Activated CD8-positive, alpha-beta memory T cell treated with anti-CD3 and anti-CD28 coated beads, Interleukin-2, amount 50 U/mL, for 1 hour (primary cell): ENCODE results near the gene CALCOCO1.
"Not testable (repeated sequence)": the region's sequence is repeated elsewhere in the genome, so short reads cannot be mapped to it uniquely, and the experiment has no call there.

Source experiments
- DNase-seq: peaks from one replicate; pipeline ENCODE4 v3.0.0-alpha.2; 2020; ENCODE audit errors: extremely low read depth

CALCOCO1 gene, protein sequence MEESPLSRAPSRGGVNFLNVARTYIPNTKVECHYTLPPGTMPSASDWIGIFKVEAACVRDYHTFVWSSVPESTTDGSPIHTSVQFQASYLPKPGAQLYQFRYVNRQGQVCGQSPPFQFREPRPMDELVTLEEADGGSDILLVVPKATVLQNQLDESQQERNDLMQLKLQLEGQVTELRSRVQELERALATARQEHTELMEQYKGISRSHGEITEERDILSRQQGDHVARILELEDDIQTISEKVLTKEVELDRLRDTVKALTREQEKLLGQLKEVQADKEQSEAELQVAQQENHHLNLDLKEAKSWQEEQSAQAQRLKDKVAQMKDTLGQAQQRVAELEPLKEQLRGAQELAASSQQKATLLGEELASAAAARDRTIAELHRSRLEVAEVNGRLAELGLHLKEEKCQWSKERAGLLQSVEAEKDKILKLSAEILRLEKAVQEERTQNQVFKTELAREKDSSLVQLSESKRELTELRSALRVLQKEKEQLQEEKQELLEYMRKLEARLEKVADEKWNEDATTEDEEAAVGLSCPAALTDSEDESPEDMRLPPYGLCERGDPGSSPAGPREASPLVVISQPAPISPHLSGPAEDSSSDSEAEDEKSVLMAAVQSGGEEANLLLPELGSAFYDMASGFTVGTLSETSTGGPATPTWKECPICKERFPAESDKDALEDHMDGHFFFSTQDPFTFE

DNA sequence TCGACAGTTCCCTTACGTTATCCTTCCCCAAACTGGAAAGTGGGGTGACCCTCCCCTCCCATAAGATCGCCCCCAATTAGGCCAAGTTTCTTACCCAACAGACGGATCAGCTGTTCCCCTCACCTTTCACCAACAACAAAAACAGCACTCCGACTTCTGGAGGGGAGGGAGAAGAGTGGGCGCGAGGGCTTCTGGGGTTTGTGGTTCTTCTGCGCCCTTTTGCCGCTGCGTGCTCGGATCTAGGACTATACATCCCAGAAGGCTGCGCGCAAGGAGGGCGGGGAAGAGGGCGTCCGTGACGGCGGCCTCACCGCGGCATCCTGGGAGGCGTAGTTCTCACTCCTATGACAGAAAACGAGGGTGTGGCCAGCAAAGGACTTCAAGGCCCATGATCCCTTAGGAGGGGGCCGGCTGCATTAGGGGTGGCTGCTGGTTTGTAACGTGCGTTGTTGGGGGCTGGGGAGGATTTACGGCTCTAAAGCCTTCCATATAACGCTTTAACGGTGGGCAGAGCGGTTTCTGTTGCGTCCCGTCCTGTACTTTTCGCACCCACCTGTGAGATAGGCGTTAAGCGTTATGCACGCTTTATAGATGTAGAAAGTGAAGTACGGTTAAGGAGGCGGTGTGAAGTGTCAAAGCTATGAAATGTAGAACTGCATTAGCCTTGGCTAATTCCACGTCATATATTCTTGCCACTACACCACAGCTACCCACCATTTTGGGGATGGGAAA is at the start of gene CALCOCO1:
Gene CALCOCO1, minus strand, starts transcription at position 143 of the 732 bp plus-strand sequence. CDS start 2,210 bp downstream, outside the sequence.
- DNase-seq: peak; percentile 91

DNA sequence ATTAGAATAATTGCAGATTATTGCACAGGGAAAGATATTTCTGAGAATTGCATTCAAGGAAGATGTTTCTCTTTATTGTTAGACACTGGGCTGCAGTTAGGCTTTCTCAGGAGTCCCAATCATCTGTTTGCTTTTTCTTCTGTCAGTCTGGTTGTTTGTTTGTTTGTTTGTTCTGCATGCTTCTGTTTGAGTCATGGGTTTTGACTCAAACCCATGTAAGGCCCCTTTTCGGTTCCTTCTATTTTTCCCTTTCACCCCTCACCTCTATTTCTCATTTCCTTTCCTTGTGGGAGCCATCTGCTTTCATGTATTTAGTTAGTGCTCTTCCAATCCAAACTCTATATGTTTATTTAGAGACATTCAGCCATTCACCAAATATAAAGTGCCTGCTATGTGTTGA is 49.6 kb upstream of the CALCOCO1 start:
- DNase-seq: no peak

DNA sequence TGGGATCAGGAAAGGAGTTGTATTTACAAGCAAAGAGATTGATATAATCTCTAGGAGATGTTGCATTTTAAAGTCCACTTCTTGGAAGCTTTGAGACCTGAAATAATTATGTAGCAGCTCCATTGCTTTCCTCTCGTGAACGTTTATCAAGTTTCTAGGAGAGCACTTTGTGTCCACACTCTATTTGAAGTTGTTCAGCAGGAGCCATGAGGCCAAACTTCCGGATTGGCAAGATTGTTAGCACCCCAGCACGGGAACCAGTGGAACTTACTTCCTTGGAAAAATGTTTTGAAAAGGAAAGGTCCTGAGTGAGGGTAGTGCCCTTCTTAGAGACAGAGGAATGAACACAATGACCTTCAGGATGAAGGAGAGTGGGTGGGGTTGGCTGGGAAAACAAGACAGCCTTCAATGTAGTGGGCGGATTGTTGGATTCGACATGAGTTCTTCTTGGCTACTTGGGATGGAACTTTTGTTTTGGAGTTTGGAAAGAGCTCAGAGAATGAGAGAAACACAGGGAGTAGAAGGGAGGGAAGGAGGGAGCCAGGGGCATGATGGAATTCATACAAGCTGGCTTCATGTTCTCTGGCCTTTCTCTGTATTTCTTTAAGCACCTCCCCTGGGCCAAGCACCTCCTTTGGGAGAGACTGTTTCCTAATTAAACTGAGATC is 48.4 kb upstream of the CALCOCO1 start:
- no peak for DNase-seq

DNA sequence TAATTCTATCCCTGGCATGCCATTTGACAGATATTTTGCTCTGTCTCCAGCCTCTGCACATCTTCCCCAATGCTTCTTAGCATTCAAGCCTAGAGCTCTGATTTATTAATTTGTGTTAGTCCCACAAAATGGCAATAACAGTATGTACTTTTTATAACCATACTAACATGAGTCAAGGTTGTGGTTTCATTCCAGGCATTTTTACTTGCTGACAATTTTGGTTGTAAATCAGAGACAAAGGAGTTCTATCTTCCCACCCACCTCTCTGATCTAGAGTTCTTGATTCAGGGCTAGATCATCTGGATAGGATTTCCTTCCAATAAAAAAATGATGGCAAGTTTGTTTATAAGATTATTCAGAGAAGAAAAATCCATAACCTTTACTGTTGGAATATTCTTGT is 43.0 kb upstream of the CALCOCO1 start:
- no peak for DNase-seq

DNA sequence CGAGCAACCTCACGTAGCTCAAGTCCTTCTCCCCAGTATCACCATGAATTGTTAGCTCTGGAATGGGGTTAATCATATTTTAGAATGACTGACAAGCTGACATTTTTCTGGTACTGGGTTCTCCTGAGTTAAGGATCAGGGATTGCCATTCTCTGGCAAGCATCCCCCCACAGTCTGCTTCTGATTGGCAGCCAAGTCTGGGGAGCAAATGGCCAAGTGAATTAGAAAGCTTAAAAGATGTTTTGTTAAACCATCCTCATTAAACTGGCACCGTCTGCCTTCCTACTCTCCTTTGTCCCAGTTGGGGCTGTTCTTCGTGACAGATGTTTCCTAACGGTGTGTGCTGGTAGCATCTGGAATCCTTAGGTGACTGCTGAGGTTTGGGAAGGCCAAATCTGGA is 41.7 kb upstream of the CALCOCO1 start:
- DNase-seq: no peak

DNA sequence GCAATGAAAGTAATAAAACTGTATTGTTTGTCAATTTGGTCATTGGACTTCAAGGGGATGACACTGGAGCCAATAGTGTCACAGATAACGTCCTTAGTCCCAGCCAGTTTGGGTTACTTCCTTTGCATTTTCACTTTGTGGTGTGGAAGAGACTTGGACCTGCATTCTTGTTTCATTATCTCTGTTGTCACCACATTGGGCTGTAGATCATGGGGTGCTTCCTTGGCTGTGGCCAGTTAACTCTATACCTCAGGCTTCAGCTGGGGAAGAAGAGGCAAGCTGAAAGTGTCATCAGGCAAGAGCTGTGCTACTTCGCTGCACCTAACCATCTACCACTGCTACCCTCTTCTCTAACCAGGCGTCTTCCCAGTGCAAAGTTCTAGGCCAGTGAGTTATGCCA is 39.6 kb upstream of the CALCOCO1 start:
- no peak for DNase-seq

DNA sequence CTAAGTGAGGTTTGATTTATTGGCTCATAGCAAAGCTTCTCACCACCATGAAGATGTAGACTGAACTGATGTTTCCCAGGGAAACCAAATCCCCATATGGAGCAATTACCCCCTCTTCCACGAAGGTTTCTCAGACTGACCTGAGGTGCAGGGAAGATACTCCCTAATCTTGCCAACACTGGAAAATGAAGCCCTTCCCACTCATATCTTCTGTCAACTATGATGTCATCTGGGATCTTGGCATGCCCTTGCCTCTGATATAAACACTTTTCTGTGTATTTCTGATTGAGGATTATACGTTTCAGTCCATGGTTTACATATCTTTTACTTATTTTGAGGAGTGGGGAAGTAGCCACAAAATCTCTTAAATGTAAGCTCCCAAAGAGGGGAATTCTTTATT is 38.6 kb upstream of the CALCOCO1 start:
- no peak for DNase-seq

DNA sequence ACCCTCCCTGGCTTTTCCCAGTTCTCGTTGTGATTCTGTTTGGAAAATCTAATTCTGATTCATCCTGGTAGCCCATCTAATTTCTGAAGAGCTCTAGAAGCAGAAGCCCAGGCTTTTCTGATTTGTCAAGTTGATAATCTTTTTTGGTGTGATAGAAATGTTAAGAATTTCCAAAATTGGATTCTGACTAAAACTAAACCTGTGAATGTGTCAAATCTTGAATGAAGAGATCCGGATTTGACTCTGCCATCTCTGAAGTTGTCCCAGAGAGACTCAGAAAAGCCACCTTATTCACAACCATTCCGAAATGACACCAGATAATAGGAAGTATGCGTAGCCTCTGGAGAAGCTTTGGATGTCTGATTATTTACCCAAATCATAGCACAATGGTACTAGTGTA is 37.4 kb upstream of the CALCOCO1 start:
- no peak for DNase-seq

DNA sequence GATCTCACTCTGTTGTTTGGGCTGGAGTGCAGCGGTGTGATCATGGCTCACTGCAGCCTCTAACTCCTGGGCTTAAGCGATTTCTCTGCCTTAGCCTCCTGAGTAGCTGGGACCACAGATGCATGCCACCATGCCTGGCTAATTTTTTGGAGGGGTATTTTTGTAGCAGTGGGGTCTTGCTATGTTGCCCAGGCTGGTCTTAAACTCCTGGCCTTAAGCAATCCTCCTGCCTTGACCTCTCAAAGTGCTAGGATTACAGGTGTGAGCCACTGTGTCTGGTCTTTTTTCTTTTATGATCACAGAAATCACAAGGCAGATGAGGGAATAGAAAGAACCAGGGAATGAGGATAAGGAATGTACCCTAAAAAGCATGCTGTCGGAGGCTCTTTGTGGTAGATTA is 35.5 kb upstream of the CALCOCO1 start:
- DNase-seq: not testable (repeated sequence)

DNA sequence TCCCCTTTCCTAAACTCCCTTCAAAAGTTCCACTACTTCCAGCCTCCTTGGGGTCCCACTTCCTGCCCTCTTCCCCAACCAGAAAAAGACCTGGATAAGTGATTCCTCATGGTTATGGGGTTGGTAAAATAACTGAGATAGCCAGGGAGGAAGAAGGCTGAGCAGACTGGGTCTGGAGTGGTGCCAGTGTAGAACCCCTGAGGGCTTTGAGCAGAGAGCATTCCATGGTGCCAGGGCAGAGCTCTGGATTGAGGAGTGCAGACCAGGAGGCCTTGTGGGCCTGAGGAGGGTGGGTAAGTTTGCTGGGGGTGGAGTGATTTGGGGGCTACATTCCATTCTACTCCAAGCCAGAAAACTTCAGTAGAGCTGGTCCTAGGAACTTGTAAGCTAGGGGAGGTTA is 34.1 kb upstream of the CALCOCO1 start:
- DNase-seq: no peak

DNA sequence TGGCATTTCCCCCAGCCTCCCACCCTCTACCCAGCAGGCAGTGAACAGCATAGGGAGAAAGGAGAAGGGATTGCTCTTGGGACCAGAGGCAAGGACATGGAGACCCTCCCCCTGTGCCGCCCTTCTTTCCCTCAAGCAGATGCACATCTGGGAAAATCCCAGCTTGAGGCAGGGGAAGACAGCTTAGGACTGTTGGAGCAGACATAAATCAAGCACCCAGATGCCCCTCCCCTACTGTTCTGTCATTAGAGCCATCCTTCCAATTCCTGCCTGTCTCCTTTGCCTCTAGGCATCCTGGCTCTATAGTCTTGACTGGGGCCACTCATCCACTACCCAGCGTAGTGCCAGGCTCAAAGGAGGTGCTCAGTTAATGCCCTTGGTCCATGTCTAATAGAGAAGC is 32.0 kb upstream of the CALCOCO1 start:
- no peak for DNase-seq

DNA sequence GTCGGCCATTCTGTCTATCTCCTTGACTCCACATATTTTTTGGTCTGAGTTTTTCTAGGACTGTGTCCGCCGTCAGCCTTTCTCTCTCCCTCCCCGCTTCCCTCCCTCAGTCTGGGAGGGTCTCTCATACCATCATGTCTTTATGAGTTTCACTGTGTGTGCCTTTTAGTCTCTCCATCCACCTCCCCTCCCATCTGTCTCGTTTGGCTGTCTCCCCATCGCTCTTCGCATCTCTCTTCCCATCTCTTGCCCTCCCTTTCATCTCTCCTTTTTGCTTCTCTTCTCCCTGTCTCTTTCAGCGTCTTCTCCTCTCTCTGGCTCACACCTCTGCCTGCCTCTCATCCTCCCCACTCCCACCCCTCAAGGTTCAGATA is 31.5 kb upstream of the CALCOCO1 start:
- DNase-seq: no peak

DNA sequence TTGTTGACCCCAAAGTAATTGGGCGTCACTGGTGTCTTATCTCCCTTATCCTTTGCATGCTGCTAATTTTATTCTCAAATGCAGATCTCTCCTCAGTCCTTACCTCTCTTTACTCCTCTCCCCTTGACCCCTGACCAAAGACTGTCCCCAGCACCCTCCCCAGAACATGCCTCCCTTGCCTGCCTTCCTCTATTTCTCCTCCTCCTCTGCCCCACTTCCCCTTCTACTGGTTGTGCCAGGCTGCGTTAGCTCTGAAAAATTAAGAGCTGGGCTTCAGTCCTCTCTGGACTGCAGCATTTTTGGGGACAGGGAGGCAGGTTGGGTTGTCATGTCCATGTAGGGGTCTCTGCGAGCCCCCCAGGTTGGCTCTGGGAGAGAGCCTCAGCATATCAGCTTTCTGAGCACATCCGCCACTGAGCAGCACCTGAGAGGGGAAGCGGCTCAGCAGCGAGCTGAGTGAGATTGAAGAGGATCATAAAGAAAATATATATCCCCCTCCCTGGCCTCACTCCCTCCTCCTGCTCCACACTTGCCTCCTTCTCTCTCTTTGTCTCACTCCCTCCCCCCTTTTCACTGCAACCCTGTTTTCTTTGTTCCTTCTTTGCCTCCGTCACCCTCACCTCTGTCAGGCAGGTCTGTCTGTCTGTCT is 31.0 kb upstream of the CALCOCO1 start:
- DNase-seq: no peak

DNA sequence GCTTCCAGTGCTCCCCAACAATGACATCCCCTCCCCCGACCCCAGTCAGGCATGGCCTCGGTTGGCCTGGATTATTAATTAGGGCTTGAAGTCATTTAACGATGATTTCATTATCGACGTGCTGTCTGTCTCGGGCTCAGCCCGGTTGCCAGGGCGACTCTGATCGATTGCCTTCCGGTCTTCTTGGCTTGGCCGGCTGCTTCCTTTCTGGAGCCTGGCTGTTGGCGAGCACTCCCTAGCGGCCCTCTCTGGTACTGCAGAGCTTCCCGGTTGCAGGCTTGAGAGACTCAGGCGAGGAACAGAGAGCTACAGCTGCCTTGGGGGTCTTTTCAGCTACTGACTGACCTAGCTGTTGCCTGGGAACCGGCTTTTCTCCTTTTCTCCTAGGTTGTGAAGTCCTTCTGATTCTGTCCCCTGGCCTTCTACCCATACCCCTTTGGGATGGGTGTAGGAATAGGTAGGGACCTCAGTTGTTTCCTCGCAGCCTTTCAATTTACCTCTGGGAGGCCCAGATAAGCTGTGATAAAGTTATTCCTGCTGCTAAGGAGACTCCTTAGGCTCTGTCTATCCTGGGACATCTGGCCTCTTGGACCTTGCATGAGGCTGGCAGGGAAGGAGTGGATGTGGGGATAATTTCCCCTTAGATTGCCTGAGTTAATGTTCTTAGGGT is 30.0 kb upstream of the CALCOCO1 start:
- DNase-seq: peak; percentile 27

DNA sequence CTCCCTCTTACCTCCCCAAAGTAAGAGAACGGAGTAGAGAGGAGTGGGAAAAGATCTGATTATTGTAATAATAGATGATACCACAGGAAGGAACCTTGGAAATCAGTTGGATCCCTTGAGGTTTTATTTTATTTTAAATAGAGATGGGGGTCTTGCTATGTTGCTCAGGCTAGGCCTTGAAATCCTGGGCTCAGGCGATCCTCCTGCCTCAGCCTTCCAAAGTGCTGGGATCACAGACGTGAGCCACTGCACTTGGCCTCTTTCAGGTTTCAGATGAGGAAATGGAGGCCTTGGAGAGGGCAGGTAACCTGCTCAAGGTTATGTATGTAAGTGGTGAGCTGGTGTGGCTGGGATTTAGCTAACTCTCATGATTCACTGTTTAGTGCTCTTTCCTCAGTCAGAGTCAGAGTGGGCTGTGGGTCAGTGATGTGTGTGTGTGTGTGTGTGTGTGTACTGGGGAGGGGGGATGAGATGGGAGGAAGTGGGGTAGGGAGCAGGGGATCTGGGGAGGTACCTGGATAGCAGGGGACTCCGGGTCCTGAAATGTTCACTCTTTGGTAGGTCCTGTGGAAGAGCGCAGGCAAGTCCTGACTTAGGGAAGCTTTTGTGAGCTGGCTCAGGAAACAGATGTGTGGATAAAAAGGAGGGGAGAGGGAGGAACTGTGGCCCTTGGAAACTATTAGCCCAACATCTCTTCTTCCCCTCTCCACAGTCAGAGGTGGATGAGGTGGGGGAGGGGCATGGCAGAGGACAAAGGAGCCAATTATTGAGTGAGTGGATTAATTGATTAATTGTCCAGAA is 29.2 kb upstream of the CALCOCO1 start:
- DNase-seq: no peak

DNA sequence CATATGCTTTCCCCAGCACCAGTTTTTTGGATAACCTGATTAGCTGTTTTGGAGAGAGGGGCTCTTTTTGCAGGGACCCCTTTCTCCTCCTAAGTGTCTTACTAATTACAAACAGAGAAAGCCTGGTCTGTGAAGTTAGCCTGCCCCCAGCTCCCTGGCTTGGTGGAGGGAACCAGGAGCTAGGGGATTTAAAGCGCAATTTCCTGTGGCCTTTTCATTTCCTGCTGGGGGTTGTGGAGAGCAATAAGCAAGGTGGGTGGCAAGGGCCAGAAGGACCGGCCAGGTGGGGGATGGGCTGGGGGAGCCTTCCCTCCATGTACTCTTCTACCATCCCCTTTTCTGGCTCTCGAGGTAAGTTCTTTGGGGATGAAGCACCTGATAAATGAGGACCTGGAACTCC is 28.6 kb upstream of the CALCOCO1 start:
- no peak for DNase-seq

DNA sequence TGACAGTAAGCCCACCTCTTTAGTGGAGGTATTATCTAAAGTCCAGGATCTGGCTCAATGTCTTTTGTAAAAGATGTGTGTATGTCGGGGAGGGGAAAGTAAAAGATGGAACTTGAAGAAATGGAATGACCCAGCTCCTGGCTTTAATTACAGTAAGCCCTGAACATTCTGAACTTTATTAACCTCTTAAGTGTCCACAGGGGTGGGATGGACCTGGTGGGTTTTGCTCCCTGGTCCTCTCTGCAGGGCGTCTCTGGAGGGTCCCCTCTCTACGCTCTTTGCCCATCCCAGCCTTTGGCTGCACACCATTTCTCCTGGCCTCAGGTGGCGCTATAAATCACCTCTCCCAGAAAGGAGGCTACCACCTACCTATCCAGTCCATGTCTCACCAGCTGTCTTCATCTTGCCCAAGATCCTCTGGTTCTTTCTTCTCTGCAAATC is 28.2 kb upstream of the CALCOCO1 start:
- DNase-seq: no peak

DNA sequence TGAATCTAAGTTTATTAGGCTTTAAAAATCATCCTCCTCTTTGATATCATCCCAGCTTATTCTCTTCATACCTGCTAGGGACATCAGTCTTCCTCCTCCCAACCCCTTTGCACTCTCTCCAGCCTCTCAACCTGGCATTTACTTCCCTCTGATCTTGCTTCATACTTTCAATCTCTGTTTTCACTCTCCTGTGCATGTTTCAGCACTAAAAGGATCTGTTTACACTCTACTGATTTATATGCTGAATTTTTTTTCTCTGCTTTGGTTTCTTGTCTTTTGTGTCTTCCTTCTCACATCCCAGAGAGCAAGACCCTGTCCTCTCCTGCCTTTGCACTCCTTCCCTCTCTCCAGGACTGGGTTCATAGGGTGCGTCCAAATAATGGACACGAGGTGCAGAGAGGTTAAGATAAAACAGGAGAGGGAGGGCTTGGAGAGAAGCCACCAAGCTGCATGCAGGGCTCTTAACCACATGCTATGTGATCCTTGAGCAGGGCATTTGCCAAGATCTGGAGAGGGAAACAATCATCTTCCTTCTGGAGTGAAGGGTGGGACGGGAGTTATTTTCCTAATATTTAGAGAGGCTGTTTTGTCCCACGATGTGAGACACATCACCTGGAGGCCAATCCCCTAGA is 27.5 kb upstream of the CALCOCO1 start:
- no peak for DNase-seq

DNA sequence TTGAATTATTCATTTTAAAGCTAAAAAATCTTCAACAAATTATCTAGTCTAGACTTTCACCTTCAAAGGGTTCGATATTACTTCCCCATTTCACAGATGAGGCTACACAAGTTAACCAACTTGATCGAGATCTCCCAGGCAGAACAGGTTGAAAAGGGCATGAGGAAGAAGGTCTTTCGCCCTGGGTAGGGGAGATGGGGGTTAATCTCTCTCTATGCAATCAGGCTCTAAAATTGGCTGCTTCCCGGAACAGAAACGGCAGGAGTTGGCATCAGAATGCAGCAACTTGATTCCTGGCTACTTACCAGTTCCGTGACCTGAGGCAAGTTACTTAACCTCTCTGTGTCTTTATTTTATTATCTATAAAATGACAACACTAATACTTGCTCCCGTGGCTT is 26.9 kb upstream of the CALCOCO1 start:
- DNase-seq: no peak

DNA sequence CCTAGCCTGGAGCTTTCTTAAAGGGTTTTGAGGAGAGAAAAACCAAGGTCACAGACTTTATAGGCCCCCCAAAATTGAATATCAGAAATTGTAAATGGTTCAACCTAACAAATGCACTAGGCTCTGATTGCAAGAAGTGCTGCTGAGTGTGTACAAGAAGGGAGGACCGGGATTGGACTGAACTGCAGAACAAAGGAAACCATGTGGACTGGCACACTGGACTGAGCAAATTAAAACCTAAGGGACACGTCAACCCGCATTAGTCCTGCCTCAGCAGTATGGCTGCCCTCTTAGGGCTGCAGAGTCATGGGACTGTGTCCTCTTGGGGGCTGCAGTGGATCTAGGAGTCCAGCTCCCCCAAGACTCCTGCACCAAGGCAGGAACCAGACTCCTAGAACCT is 25.4 kb upstream of the CALCOCO1 start:
- no peak for DNase-seq
